Endometrial microvascular endothelial cells (primary cell): Measurements from ENCODE around the gene SIAH3. TPM values are rescaled to one million over a fixed set of nuclear protein-coding genes. Genes with fewer than 3 reads are reported as not detected.
"Not testable (repeated sequence)": the region's sequence is repeated elsewhere in the genome, so short reads cannot be mapped to it uniquely, and the experiment has no call there.

Experiments used
- in situ Hi-C: cut with HindIII; loops from 2 replicates; pipeline ENCODE4 v1.10.0; 2017; ENCODE audit warnings: low sequenced_read_pairs, low pct_unique_long_range_greater_than_20kb; ENCODE audit errors: inconsistent ontology term
- total RNA-seq: library from RNA; depleted of rRNA; stranded (reverse); fragments of >200 nt; gene quantifications from one replicate; pipeline ENCODE4 v1.2.3, GENCODE V29; 2015; ENCODE audit errors: inconsistent ontology term

The SIAH3 gene, protein sequence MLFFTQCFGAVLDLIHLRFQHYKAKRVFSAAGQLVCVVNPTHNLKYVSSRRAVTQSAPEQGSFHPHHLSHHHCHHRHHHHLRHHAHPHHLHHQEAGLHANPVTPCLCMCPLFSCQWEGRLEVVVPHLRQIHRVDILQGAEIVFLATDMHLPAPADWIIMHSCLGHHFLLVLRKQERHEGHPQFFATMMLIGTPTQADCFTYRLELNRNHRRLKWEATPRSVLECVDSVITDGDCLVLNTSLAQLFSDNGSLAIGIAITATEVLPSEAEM
- not detected for total RNA-seq

DNA sequence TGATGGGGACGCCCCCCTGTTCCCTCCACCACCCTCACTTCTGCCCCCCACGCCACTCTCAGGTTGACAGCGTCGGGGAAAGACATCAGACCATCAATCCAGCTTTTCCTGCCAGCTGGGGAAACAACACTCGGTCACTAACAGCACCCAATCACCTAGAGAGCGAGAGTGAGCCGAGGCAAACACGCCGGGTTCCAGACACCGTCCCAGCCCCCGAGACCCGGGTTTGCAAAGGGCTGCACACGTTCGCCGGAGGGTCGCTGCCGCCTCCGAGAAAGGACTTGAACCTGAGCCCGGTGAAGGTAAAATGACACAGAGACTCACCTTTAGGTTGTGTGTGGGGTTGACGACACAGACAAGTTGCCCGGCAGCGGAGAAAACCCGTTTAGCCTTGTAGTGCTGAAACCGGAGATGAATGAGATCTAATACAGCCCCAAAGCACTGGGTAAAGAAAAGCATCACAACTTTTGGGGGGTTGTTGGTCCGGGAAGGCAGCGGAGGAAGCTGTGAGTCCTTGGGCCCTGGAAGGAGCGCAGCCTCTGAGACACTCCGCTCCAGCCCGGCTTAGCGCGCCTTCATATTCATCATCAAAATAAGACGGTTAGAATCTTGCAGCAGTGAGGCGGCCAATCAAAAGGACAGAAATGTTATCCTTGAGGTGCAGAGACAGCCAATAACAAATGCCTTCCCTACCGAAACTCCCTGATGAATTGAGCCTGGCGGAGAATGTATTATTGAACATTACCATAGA is at the start of gene SIAH3:
TSS of gene SIAH3 (minus strand) at position 583 of the 751 bp plus-strand sequence. CDS start at position 459, 124 bp downstream.
- in situ Hi-C loops: no loop called here

DNA sequence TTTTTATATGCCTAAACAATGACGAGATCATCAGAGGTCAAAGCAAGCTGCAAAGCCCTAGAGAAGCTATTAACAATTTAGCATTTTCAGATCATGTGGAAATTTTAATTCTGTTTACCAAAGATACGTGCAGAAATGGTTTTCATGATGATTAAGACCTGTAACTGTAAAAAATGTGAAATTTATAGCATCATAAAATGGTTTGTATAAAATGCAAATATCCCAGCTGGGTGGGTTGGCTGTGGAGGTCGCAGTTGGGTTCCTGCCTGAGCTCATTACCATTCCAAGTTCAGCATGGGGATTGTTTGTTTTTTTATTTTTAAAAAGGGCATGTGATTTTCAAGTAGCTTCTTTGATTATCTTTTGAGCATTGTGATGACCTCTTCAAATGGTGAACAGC is 47.9 kb upstream of the SIAH3 start:
- in situ Hi-C loops: no loop called here

DNA sequence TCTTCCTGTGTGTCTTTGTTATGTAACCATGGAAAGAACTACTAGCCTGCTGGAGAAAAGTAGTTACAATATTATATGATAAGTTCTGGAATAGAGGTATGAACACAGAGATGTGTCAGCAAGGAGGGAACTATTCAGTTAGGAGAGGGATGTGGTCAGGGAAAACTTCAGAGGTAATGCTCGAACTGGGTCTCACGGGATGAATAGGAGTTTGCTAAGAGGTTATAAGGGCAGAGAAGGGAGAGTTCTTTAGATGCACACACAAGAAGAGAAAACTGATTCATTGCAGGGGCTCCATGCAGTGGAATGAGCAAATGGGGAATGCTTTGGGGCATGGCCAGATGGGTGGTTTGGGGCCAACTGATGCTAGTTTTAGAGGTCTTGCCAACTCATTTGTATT is 46.0 kb upstream of the SIAH3 start:
- in situ Hi-C loops: no loop called here

DNA sequence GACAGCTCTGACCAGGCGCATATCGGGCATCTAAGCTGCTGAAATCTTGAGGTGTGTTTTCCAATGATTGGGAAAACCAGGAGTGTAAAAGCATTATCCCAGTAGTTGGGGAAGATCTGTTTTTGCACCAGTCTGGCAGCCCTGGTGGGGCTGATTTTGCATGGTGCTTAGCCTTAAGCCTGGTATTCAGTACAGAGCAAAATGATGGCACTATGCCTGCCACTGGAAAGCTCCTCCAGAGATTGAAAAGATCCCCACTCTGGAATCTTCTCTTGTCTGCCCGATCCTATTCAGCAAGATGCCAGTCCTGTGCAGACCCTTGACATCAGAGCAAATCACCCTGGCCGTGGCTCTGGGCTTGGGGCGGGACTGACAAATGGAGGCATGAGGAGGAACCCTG is 44.7 kb upstream of the SIAH3 start:
- in situ Hi-C loops: no loop called here

DNA sequence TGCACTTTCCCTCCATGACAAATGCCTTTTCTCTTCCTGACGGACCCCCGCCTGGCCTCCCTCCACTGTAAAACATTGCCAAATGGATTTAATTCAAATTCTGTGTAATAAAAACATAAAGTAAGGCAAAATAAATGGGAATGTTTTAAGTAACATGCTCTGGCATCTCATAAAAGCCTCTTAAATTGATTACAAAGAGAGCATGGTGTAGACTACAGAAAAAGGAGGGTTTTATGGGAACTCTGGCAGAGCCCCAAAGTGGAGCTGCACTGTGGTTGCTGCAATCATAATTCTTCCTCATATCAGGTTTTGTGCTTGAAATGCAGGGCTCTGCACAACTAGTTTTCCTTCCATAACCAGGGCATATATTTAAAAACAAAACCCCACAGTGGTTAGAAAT is 44.3 kb upstream of the SIAH3 start:
- in situ Hi-C loops: no loop called here

DNA sequence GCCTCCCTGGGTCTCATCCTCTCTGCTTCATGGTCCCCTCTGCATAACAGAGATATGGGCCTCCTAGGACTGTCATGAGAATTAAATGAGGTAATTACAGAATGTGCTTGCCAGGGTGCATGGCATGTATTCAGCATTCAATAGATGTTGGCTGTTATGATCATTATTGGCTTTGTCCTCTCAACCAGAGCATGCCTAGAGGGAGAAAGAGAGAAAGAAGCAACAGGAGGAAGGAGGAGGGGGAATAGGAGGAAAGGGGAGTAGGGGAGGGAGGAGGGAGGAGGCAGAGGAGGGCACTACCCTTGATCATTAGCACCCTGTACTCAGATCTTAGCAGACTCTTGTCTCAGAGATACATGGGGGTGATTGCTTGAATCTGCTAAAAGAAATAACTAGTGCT is 41.0 kb upstream of the SIAH3 start:
- in situ Hi-C loops: no loop called here

DNA sequence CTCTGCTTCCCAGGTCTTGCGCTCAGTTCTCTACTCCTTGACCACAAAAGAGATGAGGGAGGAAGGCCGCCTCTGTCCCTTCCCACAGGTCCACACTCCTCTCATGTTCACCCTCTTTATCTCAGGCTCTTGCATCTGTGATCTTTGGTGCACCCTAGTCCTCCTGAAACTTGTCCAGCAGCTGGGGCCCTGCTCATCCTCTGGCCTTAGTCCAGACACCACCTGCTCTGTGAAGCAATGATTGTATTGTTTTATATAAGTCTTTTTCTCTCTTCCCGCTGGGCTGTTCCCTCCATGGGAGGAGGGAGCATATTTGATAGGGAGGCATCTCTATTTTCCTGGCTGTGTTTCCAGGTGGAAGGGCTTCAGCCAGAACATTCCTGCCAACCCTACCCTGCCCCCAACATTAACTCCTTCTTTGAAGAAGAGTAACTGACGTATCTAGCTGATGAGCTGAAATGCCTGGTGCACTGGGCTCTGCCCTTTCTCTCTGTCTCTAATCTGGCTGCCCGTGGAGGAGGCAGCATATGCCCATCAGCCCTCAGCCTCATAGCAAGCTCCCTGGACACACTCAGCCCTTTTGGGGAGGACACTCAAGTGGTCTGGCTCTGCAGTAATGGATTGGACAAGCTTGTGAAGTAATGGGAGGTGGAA is 38.2 kb upstream of the SIAH3 start:
- in situ Hi-C loops: no loop called here

DNA sequence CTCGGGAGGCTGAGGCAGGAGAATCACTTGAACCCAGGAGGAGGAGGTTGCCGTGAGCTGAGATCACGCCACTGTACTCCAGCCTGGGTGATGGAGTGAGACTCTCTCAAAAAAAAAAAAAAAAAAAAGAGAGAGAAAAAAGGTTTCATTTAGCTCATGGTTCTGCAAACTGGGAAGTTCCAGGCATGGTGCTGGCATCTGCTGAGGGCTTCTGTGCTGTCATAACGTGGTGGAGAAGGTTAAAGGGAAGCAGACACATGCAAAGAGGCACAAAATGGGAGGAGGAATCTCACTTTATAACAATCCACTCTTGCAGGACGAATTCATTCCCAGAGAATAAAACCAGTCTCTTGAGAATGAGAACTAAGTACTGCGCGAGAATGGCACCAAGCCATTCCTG is 34.9 kb upstream of the SIAH3 start:
- in situ Hi-C loops: no loop called here

DNA sequence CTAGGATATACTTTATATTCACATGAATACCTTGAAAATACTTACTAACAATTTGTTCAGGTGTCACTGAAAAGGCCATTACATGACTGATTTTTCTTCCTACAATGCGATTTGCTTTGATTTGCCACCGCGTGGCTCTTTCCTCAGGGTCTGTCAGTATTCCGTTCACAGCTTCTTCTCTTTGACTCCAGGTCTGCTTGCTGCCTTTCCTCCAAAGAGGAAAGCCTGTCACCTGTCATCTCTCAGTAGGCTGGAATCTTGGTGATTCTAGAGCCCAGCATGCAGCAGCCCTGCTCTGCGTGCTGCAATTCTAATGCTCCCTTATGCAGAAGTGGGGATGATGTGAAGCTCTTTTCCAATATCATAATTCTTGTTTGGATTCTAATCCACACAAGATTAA is 33.6 kb upstream of the SIAH3 start:
- in situ Hi-C loops: no loop called here

DNA sequence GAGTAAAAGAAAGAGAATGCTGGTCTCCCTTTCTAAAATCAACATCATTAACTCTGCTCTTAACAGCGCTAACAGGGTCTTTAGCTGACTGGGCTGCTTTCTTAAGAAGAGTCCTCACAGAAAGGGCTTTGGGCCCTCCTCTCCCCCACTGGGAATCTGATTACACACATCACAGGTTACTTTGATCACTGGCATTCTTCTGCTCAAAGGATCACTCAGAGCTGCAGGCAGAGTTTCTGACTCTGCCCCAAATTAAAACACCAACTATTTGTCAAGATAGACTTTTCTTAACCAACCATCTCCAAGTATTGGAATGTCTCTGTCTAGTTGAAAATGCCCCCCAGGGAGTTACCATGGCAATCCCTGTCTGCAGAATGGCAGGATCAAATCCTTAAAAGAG is 31.1 kb upstream of the SIAH3 start:
- in situ Hi-C loops: no loop called here

DNA sequence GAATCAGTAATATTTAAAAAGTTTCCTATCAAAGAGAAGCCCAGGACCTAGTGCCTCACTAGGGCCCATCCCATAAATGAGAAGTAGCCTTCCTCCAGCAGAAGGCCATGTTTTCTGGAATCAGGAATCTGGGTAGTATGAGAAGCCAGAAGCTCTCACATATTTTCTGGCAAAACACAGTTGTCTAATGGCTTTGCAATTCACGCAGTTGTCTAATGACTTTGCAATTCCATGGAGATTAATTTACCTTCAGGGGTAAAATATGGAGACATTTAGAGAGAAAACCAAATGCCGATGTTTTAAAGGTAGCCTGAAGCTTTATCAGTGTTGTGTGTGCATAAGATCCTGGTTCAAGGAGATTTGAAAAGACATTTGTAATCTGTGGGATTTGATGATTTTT is 29.8 kb upstream of the SIAH3 start:
- in situ Hi-C loops: no loop called here

DNA sequence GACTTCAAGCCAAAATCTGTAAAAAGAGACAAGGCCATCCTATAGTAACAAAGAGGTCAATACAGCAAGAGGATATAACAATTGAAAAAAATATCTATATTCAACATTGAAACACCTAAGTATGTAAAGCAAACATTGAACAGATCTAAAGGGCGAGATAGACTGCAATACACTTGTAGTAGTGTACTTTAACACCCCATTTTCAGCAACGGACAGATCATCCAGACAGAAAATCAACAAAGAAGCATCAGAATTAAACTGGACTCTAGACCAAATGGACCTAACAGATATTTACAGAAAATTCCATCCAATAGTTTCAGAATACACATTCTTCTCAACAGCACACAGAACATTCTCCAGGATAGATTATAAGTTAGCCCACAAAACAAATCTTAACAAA is 28.7 kb upstream of the SIAH3 start:
- in situ Hi-C loops: no loop called here

DNA sequence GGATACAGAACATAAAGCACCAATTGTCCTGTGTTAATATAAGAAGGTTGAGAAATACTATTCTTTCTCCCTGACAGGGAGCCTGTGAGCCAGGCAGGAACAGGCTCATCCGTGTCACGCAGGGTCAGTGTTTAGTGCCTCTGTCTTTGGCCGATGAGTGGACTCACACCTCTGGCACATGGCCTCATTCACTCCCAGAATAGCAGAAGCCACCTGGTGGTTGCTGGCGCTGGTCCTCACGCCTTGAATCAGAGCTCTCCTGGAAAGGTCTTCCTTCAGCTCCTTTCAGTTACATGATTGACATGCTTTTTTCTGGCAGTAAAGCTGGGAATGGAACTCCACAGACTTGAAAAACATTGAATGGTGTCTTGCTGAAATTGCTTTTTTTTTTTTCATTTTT is 28.1 kb upstream of the SIAH3 start:
- in situ Hi-C loops: no loop called here

DNA sequence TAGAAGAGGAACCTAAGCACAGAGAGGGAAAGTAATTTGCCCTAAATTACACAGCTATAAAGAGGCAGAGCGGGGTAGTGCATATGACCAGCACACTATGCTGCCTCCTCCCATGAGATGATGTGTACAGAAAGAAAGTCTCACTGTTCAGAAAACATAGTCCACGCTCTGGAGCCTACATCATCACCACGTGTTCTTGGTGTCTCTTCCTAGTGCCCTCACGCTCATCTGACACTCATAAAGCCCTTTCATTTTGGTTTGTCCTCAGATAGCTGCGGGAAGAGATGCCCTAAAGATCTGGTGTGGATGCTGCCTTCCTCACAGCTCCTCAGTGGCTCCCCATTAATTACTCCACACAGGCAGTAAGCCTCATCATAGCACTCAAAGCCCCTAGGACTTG is 27.4 kb upstream of the SIAH3 start:
- in situ Hi-C loops: no loop called here

DNA sequence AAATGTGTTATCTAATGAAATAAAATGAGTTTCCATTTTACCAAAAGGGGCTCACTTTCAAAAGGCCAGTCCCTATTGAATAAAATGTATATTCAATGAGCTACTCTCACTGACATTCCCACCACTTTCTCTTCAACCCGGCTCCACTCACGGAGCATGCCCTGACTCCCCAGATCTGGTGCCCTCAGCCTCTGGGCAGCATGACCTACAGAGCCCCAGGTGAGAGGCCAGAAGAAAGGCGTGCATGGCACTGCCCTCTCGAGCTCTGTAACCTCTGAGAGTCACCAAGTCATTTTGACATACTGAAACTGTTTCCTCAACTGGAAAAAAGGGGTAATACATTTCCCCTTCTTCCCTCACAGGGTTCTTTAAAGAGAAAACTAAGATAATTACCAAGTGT is 25.2 kb upstream of the SIAH3 start:
- in situ Hi-C loops: no loop called here

DNA sequence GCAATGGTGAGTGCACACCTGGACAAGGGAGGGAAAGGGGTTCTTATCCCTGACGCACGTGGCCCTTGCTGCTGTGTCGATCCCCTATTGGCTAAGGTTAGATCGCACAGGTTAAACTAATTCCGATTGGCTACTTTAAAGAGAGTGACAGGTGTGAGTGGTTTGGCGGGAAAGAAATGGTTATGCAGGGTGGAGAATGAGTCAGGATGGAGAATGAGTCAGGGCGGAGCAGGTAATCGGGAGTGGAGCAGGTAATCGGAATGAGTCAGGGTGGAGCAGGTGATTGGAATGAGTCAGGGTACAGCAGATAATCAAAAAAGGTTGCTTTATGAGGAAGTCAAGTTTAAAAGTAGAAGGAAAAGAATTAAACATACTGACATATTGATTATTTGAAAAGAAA is 24.4 kb upstream of the SIAH3 start:
- in situ Hi-C loops: no loop called here

DNA sequence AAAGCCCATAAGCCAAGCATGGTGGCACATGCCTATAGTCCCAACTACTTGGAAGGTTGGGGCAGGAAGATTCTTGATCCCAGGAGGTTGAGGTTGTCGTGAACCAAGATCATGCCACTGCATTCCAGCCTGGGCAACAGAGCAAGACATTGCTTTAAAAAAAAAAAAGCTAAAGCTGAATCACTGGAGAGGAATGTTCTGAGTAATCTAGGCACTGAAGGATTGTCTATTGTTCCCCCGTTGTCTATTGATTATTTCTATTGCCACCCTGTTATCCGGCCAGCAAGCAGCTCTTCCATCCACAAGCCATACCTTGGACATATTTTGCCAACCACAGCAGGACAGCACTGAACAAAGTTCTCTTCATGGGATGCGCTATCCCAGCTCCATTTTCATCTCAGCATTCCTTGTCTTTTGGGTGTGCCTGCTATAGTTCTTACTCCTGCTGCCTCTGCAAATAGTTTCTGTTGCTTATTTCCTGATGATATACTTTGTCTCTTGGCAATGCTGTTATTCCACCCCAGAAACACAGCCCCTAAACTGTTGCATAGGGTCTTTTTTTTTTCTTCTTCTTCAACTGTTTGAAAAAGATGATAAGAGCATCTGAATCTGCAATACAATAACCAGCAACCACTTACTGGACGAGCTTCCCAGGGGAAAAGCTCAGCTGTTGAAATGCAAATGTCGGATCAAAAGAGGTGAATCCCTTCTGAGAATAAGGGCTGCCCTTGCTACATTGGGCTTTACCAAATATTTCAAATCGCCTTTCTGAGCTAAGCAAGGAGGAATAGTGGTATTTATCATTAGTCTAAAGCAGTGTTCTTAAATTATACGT is 22.2 kb upstream of the SIAH3 start:
- in situ Hi-C loops: no loop called here

DNA sequence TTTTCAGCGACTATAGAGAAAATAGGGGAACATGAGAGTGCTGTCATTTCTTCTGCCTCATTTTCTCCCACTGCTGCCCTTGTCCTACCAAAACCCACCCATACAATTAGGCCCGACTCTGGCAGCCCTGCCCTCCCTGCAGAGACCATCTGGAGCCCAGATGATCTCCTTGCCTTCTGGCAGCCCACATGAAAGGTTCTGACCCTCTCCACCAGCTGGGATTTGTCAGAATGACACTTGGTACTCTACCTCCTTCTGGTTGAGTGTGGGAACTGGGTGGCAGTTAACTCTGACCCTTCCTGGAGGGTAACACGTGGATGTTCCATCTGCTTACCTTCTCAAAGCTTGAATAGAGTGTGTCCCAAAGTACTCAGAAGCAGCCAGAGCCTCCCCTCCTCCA is 21.0 kb upstream of the SIAH3 start:
- in situ Hi-C loops: no loop called here

DNA sequence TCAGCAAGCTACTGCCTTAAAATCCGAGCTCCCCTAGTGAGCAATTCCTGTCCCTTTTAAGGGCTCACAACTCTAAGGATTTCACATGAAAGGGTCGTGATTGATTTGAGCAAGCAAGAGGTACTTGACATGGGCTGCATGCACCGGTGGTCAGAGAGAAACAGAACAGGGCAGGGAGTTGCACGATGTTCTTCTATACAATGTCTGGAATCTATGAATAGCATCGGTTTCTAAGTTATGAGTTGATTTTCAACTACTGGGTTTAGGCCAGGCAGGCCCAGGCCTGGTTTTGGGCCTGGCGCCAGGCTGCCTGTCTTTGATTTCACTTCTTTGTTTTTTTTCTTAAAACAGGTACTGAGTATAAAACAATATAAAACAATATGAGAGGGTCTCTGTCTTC is 19.6 kb upstream of the SIAH3 start:
- in situ Hi-C loops: not testable (repeated sequence)
